Activated CD8-positive, alpha-beta T cell treated with anti-CD3 and anti-CD28 coated beads for 36 hours (primary cell): Measurements from ENCODE around the gene LCP2. TPM values are rescaled to one million over a fixed set of nuclear protein-coding genes. Genes with fewer than 3 reads are reported as not detected.

ENCODE experiments used
- ATAC-seq: fragments of 200-7000 bp; cut with Tn5 transposase; one replicate; pipeline ENCODE4 v1.10.0; 2021; ENCODE audit warnings: mild to moderate bottlenecking, moderate library complexity
- CTCF ChIA-PET: fragments of 350-600 bp; sonication (Branson Sonifier 250); formaldehyde crosslinking; loops from one replicate; lab custom pipeline; 2021; ENCODE audit warnings: antibody characterized with exemption; lab: Charles Lee
- POLR2A ChIA-PET: fragments of 350-600 bp; sonication (Branson Sonifier 250); formaldehyde crosslinking; loops from one replicate; lab custom pipeline; 2021; ENCODE audit warnings: antibody characterized with exemption; lab: Charles Lee
- DNase-seq: peaks from one replicate; pipeline ENCODE4 v3.0.0-alpha.2; 2020
- H3K27ac Mint-ChIP-seq: one replicate; pipeline ENCODE4 v1.8.0; 2021; ENCODE audit warnings: mild to moderate bottlenecking, mixed read lengths
- H3K27me3 Mint-ChIP-seq: one replicate; pipeline ENCODE4 v1.8.0; 2021; ENCODE audit warnings: mixed read lengths
- H3K36me3 Mint-ChIP-seq: one replicate; pipeline ENCODE4 v1.8.0; 2021; ENCODE audit warnings: low read depth, mixed read lengths
- H3K4me1 Mint-ChIP-seq: one replicate; pipeline ENCODE4 v1.8.0; 2021; ENCODE audit warnings: low read depth, mixed read lengths
- H3K4me3 Mint-ChIP-seq: one replicate; pipeline ENCODE4 v1.8.0; 2021; ENCODE audit warnings: mild to moderate bottlenecking, moderate library complexity, mixed read lengths
- H3K9me3 Mint-ChIP-seq: one replicate; pipeline ENCODE4 v1.8.0; 2021; ENCODE audit warnings: mixed read lengths
- CTCF ChIP-seq: fragments of 200-600 bp; IDR thresholded peaks from one replicate; pipeline ENCODE4 v1.8.0; 2022; ENCODE audit warnings: antibody characterized with exemption, mild to moderate bottlenecking
- intact Hi-C: fragments of 100-400 bp; cut with micrococcal nuclease; formaldehyde crosslinking; loops from one replicate; pipeline ENCODE4 v1.10.0; 2022
- total RNA-seq, 2 experiments: library from RNA; stranded (reverse); gene quantifications; one replicate each; pipeline ENCODE4 v1.2.3, GENCODE V29; 2021

Gene LCP2
- total RNA-seq, 2 experiments from 2014 or later = 243 to 259 TPM

- intact Hi-C loops = no loop called here
- Mint-ChIP-seq H3K27me3 (no peaks in the 10 kb centered on the region), H3K4me3 (peak overlapping the region; percentile 43), H3K36me3 (peaks cover 81% of the 10 kb centered on the region), H3K9me3 (no peaks in the 10 kb centered on the region), H3K4me1 (peaks cover 95% of the 10 kb centered on the region), H3K27ac (peak overlapping the region; percentile 96)
- TF ChIP-seq CTCF = no peak
- POLR2A ChIA-PET = interaction anchor here (0.7 to 13.7 kb wide), 7 partner anchors 13 to 63 kb away, joined by 3 to 470 read pairs (median 15); partner anchors contain the start of gene LCP2
- DNase-seq = peak; percentile 11
- ATAC-seq = no peak
- CTCF ChIA-PET = interaction anchor here (0.8 to 7.7 kb wide), 9 partner anchors 9 to 59 kb away, joined by 4 to 63 read pairs (median 8); partner anchors contain the start of gene LCP2
Observed at GRCh38 chr5:170280011-170280493, 17.5 kb downstream of the LCP2 start.

- CTCF ChIA-PET = interaction anchor here (0.8 to 7.7 kb wide), 12 partner anchors 10 to 60 kb away, joined by 3 to 63 read pairs (median 6); partner anchors contain the start of gene LCP2
- intact Hi-C loops = loop anchor here (2.0 kb wide), 1 partner anchor 17 kb away; the partner anchor contains the start of gene LCP2
- Mint-ChIP-seq H3K4me3 (peak overlapping the region; percentile 43), H3K27ac (peak overlapping the region; percentile 96), H3K27me3 (no peaks in the 10 kb centered on the region), H3K36me3 (peaks cover 80% of the 10 kb centered on the region), H3K9me3 (no peaks in the 10 kb centered on the region), H3K4me1 (peaks cover 93% of the 10 kb centered on the region)
- ATAC-seq (peak; percentile 6), DNase-seq (no peak)
- TF ChIP-seq CTCF = no peak
- POLR2A ChIA-PET = interaction anchor here (0.7 to 13.7 kb wide), 8 partner anchors 12 to 62 kb away, joined by 3 to 470 read pairs (median 10); partner anchors contain the start of gene LCP2
Observed at GRCh38 chr5:170279459-170279817, 18.1 kb downstream of the LCP2 start.

GRCh38 chr5:170278611-170279458, 18.7 kb downstream of the LCP2 start:
- Mint-ChIP-seq H3K27ac (peak overlapping the region; percentile 96), H3K9me3 (no peaks in the 10 kb centered on the region), H3K4me1 (peaks cover 93% of the 10 kb centered on the region), H3K4me3 (peak overlapping the region; percentile 43), H3K36me3 (peaks cover 81% of the 10 kb centered on the region), H3K27me3 (no peaks in the 10 kb centered on the region)
- intact Hi-C loops = loop anchor here (2.0 kb wide), 1 partner anchor 18 kb away; the partner anchor contains the start of gene LCP2
- ChIA-PET POLR2A (interaction anchor here (0.6 to 13.7 kb wide), 9 partner anchors 11 to 587 kb away, joined by 3 to 470 read pairs (median 5); partner anchors contain the start of gene LCP2), CTCF (interaction anchor here (0.8 to 7.7 kb wide), 14 partner anchors 9 to 60 kb away, joined by 3 to 63 read pairs (median 6); partner anchors contain the start of gene LCP2)
- no peak for TF ChIP-seq CTCF
- DNase-seq (peak; percentile 97), ATAC-seq (peak; percentile 76)

- peak; percentile 27 for DNase-seq
- Mint-ChIP-seq H3K9me3 (no peaks in the 10 kb centered on the region), H3K36me3 (peaks cover 81% of the 10 kb centered on the region), H3K4me3 (peak overlapping the region; percentile 58), H3K27ac (peak overlapping the region; percentile 90), H3K27me3 (no peaks in the 10 kb centered on the region), H3K4me1 (peaks cover 92% of the 10 kb centered on the region)
- ChIA-PET CTCF (interaction anchor here (1.0 to 8.0 kb wide), 10 partner anchors 9 to 61 kb away, joined by 3 to 180 read pairs (median 12); partner anchors contain the start of gene LCP2), POLR2A (interaction anchor here (1.2 to 13.7 kb wide), 7 partner anchors 10 to 61 kb away, joined by 4 to 470 read pairs (median 15); partner anchors contain the start of gene LCP2)
- no peak for TF ChIP-seq CTCF
- intact Hi-C loops = loop anchor here (2.0 kb wide), 1 partner anchor 19 kb away; the partner anchor contains the start of gene LCP2
- ATAC-seq = no peak
Observed at GRCh38 chr5:170277867-170278281, 19.7 kb downstream of the LCP2 start.
